NCI-H460 (cell line): ENCODE measurements around the gene ZNF346. TPM values are rescaled to one million over a fixed set of nuclear protein-coding genes. Genes with fewer than 3 reads are reported as not detected.
"Not testable (repeated sequence)": the region's sequence is repeated elsewhere in the genome, so short reads cannot be mapped to it uniquely, and the experiment has no call there.

Experiments
- DNase-seq: peaks from one replicate; pipeline ENCODE4 v3.0.0-alpha.2; 2016; ENCODE audit warnings: low read depth; ENCODE audit errors: extremely low read depth
- polyA plus RNA-seq: library from polyadenylated mRNA; depleted of rRNA; stranded (reverse); fragments of >200 nt; gene quantifications from 2 replicates; pipeline ENCODE4 v1.2.3, GENCODE V29; 2014; cell fraction: nucleus; rRNA removed
- total RNA-seq: library from RNA; depleted of rRNA; stranded (reverse); fragments of >200 nt; shearing (Covaris generic); gene quantifications from 2 replicates; pipeline ENCODE4 v1.2.3, GENCODE V29; 2014; rRNA removed

The ZNF346 gene, protein sequence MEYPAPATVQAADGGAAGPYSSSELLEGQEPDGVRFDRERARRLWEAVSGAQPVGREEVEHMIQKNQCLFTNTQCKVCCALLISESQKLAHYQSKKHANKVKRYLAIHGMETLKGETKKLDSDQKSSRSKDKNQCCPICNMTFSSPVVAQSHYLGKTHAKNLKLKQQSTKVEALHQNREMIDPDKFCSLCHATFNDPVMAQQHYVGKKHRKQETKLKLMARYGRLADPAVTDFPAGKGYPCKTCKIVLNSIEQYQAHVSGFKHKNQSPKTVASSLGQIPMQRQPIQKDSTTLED
- total RNA-seq = 9.6 and 13.3 TPM in 2 replicates
- 18.4 and 28.2 TPM in 2 replicates for polyA plus RNA-seq

DNA sequence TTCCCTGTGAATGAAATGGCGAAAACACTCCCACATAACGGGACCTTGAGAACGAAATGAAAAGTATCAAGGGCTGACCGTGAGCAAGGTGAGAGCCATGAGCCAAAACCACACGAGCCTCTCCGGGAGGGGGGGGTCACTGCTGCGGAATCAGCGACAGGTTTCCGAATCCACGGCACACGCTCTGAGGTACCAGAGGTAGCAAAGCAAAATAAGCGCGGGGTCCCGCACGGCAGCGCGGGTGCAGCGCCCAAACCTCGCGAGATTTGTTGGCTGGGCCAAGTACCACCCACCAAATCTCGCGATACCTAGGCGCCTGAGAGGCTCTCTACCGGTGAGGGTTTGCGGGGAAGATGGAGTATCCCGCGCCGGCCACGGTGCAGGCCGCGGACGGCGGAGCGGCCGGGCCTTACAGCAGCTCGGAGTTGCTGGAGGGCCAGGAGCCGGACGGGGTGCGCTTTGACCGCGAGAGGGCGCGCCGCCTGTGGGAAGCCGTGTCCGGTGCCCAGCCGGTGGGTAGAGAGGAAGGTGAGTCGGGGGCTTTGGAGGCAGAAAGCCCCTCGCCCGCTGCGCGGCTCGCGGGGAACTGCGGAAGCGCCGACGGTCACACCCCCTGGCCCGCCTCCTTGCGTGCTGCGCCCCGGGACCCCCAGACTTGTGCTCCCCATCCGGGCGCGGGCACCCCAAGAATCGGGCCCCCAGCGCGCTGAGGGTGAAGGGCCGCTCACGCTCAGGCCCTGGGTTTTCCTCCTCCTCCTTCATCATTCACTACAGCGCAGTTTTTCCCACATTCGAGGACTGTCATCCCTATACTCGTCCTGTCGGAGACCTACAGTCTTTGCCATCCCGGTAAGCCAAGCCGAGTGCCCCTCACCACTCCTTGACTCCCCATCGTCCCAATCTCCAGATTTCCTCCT, at the start of gene ZNF346:
ZNF346 (plus strand) TSS at position 311 of the 917 bp plus-strand sequence; CDS start at position 354, 43 bp downstream.
- DNase-seq = peak; percentile 89

DNA sequence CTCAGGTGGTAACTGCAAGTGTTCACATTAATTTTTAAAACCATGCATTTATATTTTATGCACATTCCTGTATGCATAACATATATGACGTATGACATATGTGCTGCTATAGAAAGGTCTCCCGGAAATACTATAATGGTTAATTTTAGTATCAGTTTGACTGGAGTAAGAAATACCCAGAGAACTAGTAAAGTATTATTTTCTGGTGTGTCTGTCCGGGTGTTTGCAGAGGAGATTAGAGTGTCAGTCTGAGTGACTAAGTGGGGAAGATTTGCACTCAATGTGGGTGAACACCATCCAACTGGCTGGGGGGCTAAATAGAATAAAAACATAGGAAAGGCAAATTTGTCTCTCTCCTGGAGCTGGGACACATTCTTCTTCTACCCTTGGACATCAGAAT, 42.8 kb upstream of the ZNF346 start:
- DNase-seq = no peak

DNA sequence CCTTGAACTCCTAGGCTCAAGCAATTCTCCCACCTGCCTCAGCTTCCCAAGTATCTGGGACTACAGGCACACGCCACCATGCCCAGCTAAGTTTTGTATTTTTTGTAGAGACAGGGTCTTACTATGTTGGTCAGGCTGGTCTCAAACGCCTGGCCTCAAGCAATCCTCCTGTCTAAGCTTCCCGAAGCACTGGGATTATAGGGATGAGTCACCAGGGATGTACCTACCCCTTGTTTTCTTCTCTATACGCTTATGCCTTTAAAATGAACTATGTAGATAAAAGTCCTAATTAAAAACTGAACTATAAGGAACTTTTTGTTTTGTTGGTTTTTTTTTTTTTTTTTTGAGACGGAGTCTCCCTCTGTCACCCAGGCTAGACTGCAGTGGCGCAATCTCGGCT, 41.7 kb upstream of the ZNF346 start:
- DNase-seq = no peak

DNA sequence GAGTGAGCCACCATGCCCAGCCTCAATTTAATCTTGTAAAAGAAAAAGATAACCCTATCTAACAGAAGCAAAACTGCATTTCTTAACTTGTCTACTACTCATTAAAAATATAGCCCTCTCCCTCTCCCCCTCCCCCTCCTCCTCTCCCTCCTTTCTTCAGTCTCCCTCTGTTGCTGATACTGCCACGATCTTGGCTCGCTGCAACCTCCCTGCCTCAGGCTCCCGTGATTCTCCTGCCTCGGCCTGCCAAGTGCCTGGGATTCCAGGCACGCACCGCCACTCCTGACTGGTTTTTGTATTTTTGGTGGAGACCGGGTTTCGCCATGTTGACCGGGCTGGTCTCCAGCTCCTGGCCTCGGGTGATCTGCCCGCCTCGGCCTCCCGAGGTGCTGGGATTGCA, 39.4 kb upstream of the ZNF346 start:
- not testable (repeated sequence) for DNase-seq

DNA sequence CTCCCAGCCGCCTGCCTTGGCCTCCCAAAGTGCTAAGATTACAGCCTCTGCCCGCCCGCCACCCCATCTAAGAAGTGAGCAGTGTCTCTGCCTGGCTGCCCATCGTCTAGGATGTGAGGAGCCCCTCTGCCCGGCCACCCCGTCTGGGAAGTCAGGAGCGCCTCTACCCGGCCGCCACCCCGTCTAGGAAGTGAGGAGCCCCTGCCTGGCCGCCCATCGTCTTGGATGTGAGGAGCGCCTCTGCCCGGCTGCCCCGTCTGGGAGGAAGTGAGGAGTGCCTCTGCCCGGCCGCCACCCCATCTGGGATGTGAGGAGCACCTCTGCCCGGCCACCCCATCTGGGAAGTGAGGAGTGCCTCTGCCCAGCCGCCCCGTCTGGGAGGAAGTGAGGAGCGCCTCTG, 38.9 kb upstream of the ZNF346 start:
- DNase-seq = not testable (repeated sequence)

DNA sequence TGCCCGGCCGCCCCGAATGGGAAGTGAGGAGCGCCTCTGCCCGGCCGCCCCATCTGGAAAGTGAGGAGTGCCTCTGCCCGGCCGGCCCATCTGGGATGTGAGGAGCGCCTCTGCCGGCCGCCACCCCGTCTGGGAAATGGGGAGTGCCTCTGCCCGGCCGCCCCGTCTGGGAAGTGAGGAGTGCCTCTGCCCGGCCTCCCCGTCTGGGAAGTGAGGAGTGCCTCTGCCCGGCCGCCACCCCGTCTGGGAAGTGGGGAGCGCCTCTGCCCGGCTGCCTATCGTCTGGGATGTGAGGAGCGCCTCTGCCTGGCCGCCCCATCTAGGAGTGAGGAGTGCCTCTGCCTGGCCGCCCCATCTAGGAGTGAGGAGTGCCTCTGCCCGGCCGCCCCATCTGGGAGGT, 38.3 kb upstream of the ZNF346 start:
- not testable (repeated sequence) for DNase-seq

DNA sequence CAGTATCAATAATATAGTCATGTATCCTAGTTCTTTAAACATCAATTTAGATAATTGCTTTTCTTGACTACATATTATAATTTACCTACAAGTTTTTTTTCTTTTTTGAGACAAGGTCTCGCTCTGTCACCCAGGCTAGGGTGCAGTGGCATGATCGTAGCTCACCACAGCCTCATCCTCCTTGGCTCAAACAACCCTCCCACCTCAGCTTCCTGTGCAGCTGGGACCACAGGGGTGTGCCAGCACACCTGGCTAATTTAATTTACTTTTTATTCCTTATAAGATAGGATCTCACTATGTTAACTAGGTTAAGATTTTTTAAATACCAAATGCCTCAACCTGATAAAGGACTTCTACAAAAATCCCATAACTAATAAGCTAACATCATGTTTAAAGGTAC, 37.0 kb upstream of the ZNF346 start:
- no peak for DNase-seq

DNA sequence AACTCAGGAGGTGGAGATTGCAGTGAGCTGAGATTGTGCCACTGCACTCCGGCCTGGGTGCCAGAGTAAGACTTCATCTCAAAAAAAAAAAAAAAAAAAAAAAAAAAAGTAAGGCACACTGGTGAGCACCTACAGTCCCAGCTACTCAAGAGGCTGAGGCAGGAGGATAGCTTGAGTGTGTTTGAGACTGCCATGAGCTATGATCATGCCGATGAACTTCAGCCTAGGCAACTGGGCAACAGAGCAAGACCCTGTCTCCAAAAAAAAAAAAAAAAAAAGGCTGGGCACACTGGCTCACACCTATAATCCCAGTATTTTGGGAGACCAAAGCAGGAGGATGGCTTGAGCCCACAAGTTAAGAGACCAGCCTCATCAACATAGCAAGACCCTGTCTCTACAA, 36.2 kb upstream of the ZNF346 start:
- no peak for DNase-seq

DNA sequence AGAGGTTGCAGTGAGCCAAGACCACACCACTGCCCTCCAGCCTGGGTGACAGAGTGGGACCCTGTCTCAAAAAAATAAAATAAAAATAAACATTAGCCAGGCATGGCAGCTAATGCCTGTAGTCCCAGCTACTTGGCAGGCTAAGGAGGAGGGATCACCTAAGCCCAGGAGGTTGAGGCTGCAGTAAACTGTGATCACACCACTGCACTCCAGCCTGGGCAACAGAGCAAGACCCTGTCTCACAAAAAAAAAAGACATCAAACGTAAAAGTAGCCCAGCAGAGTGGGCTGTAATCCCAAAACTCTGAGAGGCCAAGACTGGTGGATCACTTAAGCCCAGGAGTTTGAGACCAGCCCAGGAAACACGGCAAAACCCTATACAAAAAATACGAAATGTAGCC, 34.9 kb upstream of the ZNF346 start:
- DNase-seq = no peak

DNA sequence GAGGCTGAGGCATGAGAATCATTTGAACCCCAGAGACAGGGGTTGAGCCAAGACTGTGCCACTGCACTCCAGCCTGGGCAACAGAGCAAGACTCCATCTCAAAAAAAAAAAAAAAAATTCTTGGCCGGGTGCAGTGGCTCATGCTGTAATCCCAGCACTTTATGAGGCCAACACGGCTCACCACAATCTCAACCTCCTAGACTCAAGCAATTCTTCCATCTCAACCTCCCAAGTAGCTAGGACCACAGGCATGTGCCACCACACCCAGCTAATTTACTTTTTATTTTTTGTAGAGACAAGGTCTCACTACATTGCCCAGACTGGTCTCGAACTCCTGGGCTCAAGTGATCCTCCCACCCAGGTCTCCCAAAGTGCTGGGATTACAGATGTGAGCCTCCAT, 29.4 kb upstream of the ZNF346 start:
- DNase-seq = not testable (repeated sequence)

DNA sequence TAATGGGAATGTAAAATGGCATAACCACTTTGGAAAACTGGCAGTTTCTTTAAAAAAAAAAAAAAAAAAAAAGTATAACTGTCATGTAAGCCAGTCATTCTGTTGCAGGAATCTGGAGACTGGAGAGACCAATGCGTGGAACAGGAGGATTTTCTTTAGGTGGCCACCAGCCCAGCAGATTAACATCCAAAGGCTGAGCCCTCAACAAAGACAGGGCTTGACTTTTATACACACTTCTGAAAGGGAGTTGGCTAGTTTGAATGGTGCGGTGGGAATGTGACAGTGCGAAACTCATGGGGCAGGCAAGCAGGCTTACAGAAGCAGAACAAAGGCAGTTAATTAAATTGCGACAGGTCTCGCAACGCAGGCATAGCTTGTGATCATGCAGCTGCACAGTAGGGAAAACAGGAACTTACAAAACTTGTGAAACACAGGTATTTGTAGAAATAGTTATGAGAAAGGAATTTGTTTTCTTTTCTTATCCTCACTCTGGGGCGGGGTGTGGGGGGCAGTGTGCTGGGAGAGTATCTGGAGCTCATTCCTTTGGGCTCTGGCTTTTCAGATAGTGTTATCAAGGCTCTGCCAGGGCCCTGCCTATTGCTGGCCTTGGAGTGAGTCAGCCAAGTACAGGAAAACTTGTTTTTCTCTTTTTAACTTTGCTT, 27.9 kb upstream of the ZNF346 start:
- DNase-seq = no peak

DNA sequence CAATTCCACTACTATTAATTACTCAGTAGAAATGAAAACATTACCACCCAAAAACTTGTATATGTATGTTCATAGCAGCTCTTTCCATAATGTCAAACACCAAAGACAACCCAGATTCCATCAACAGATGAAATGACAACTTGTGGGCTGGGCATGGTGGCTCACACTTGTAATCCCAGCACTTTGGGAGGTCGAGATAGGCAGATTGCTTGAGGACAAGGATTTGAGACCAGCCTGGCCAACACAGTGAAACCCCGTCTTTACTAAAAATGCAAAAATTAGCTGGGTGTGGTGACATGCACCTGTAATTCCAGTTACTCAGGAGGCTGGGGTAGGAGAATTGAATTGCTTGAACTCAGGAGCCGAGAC, 27.4 kb upstream of the ZNF346 start:
- no peak for DNase-seq

DNA sequence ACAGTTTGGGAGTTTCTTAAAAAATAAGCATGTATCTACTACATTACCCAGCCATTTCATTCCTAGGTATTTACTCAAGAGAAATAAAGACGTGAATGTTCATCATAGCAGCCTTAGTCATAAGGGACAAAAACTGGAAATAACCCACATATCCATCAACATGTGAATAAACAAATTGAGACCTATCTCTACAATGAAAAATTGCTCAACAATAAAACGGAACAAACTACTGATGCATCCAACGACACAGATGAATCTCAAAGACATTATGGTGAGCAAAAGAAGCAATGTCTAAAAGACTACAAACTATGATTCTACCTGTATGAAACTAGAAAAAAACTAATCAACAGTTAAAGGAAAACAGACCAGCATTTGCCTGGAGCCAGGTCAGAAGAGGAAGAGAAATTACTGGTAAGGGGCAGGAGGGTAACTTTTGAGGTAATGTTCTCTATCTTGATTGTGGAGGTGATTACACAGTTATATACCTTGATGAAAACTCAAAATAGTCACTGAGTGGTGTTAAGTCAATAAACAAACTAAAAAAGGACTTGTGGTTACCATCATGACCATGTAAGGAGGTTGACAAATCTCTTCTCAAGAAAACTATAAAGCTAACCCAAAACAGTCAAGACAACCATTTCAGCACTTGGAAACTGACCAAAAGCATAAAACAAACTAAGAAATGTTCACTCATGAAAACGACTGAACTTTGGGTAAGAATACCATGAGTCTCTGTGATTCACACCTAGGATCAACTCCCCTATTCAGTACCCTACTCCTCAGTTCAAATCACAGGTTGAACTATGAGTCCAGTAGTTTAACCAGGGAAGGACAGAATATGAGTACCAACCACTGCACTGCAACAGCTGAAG, 26.4 kb upstream of the ZNF346 start:
- DNase-seq = no peak

DNA sequence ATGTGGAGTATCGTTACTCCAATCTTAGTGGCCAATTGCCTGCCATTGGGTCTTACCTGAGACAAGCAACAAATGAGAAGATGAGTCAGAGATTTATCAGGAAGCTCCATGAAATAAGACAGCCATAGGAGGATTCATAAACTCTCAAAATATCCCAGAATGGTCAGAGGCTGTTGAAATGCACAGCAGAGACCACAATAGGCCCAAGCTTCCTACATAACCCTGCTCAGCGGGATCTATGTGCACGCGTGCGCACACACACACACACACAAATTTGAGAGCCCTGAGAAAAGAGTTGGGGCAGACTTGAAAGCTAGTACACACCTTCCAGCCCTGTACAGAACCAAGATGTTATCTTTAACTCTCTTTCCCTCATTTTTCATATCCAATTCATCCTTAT, 25.7 kb upstream of the ZNF346 start:
- no peak for DNase-seq

DNA sequence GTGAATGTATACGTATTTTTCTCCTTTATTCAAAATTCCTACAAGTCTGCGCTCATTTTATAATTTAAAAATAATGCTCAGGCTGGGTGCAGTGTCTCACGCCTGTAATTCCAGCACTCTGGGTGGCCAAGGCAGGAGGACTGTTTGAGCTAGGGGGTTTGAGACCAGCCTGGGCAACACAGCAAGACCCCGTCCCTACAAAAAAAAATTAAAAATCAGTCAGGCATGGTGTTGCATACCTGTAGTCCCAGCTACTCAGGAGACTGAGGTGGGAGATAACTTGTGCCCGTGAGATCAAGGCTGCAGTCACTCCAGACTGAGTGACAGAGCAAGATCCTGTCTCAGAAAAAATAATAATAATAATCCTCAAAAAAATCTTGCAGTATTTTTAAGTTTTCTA, 23.7 kb upstream of the ZNF346 start:
- DNase-seq = no peak

DNA sequence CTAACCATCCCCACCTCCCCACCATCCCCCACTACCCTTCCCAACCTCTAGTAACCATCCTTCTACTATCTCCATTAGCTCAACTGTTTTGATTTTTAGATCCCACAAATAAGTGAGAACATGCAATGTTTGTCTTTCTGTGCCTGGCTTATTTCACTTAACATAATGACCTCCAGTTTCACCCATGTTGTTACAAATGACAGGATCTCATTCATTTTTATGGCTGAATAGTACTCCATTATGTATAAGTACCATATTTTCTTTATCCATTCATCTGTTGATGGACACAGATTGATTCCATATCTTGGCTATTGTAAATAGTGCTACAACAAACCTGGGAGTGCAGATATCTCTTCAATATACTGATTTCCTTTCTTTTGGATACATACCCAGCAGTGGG, 23.0 kb upstream of the ZNF346 start:
- not testable (repeated sequence) for DNase-seq

DNA sequence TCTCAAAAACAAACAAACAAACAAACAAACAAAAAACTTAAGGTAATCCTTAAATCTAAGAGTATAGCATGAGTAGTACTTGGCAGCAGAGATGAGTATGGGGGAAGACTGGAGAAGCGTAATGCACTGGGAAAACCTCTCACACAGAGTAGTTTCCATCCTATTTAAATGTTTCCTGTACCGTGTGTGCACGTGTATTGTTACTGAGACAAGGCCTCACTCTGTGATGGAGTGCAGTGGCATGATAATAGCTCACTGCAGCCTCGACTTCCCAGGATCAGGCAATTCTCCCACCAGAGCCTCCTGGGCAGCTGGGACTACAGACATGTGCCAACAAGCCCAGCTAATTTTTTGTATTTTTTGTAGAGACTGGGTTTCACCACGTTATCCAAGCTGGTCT, 18.8 kb upstream of the ZNF346 start:
- no peak for DNase-seq

DNA sequence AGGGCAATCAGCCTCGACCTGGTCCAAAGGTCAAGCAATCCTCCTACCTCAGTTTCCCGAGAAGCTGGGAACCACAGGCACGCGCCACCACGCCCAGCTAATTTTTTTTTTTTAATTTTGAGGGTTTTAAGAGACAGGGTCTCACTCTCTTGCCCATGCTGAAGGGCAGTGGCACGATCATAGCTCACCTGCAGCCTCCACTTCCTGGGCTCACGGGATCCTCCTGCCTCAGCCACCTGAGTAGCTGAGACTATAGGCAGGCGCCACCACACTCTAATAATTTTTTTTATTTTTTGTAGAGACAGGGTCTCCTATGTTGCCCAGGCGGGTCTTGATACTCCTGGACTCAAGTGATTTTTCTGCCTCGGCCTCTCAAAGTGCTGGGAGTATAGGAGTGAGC, 17.5 kb upstream of the ZNF346 start:
- no peak for DNase-seq

DNA sequence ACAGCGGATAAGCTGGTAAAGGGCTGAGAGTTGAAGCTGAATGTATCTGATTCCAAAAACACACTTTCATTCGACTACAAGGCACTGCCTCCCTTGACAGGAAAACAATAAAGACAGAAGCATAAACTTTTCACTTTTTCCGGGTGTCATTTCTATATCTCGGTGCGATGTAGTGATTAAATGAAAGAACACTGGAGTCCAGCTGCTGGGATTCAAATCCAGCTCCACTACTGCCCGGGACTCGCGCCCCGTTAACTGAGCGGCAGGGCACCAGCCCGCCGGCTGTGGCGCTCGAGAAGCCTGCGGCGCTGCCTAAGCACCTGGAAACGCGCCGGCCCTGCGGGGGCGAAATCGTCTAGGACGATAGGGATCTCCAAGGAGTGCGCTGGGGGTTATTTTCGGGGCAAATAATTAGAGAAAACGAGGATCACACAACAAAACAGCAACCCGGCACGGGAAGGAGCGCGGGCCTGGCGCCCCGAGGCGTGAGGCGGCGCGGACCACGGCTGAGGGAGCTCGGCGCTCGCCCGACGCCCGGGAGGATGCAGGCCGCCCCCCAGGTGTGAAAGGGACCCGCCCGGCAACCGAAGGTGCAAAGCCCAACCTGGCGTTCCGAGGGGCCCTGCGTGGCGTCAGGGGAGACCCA, 16.8 kb upstream of the ZNF346 start:
- peak; percentile 54 for DNase-seq
